Transverse colon (tissue), 4 donors: ENCODE data around the gene IL5RA.

ENCODE experiments used
- POLR2AphosphoS5 ChIP-seq, 3 donors: sonication (generic); formaldehyde crosslinking; IDR thresholded peaks; one replicate each; pipeline ENCODE4 v1.6.1; 2016; ENCODE audit warnings: antibody characterized with exemption in 3 of 3
- TF ChIP-seq, protein P1 (sequence below), 5 experiments: fragments of 200-600 bp in 3 of 5; fragments of 450-650 bp in 2 of 5; sonication (generic) in 3 of 5; IDR thresholded peaks; 1 replicate in 2 of 5; 2 replicates in 3 of 5; pipeline ENCODE4 v1.5.1; 2016 to 2017; ENCODE audit warnings: antibody characterized with exemption in 5 of 5, inconsistent platforms in 3 of 5, mild to moderate bottlenecking in 2 of 5, moderate library complexity in 1 of 5

DNA sequence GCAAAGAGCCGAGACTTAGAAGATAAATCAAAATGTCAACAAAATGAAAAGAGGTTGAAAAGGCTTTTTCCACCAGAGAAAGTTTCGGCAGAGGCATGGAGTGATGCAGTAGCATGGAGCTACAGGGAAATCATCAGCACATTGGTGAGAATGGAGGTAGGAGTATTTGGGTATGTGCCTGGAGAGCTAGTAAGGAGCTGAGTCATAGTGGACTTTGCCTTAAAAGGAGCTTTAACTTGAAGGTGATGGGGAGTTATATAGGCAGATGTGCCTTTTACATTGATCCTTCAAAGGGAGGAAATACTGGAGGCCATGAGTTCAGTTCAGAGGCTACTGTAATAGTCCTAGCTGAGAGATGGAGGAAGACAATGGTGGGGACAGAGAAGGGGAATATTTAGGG, 44.3 kb downstream of the IL5RA start:
- TF ChIP-seq POLR2AphosphoS5 (IDR thresholded peaks at IDR 0.05) = no peak
- TF ChIP-seq, protein P1, sequence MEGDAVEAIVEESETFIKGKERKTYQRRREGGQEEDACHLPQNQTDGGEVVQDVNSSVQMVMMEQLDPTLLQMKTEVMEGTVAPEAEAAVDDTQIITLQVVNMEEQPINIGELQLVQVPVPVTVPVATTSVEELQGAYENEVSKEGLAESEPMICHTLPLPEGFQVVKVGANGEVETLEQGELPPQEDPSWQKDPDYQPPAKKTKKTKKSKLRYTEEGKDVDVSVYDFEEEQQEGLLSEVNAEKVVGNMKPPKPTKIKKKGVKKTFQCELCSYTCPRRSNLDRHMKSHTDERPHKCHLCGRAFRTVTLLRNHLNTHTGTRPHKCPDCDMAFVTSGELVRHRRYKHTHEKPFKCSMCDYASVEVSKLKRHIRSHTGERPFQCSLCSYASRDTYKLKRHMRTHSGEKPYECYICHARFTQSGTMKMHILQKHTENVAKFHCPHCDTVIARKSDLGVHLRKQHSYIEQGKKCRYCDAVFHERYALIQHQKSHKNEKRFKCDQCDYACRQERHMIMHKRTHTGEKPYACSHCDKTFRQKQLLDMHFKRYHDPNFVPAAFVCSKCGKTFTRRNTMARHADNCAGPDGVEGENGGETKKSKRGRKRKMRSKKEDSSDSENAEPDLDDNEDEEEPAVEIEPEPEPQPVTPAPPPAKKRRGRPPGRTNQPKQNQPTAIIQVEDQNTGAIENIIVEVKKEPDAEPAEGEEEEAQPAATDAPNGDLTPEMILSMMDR (IDR thresholded peaks at IDR 0.05) = no peak
